Neural progenitor cell (in vitro differentiated cells): ENCODE data around the gene BTBD7.

ENCODE experiments used
- CTCF ChIP-seq: fragments of 200-600 bp; sonication (generic); IDR thresholded peaks from 2 replicates; pipeline ENCODE4 v1.5.1; 2017; ENCODE audit warnings: antibody characterized with exemption, mild to moderate bottlenecking
- EZH2 ChIP-seq: fragments of 200-600 bp; sonication (generic); IDR thresholded peaks from 2 replicates; pipeline ENCODE4 v1.6.1; 2017; ENCODE audit warnings: antibody characterized with exemption, mild to moderate bottlenecking, moderate library complexity
- EZH2phosphoT487 ChIP-seq: fragments of 200-600 bp; sonication (generic); IDR thresholded peaks from 2 replicates; pipeline ENCODE4 v1.6.1; 2017; ENCODE audit warnings: antibody characterized with exemption

- TF ChIP-seq CTCF (no peak), EZH2 (no peak), EZH2phosphoT487 (no peak)
Observed at GRCh38 chr14:93368996-93369712, 36.3 kb upstream of the BTBD7 start.
